Omental fat pad (tissue), 4 donors: ENCODE measurements around the gene GSE1. TPM values are rescaled to one million over a fixed set of nuclear protein-coding genes. Genes with fewer than 3 reads are reported as not detected.

Experiments
- ATAC-seq: fragments of 150-250 bp; one replicate; pipeline ENCODE4 v1.9.1; 2016; ENCODE audit warnings: mild to moderate bottlenecking, moderate library complexity; ENCODE audit not compliant: low FRiP score
- DNase-seq: peaks from one replicate; pipeline ENCODE4 v3.0.0-alpha.2; 2019; ENCODE audit warnings: low spot score
- total RNA-seq, 4 donors: library from RNA; depleted of rRNA; stranded (reverse); fragments of >200 nt; gene quantifications; one replicate each; pipeline ENCODE4 v1.1.0, GENCODE V29; 2016
- TF ChIP-seq, protein P1 (sequence below), 3 donors: fragments of 450-650 bp; IDR thresholded peaks; one replicate each; pipeline ENCODE4 v1.5.1; 2016 to 2017; ENCODE audit warnings: antibody characterized with exemption in 3 of 3, mild to moderate bottlenecking in 3 of 3, moderate library complexity in 2 of 3

GSE1 gene
- total RNA-seq, 4 donors from 2014 or later: 50.9 to 181 (median 90.9) TPM

DNA sequence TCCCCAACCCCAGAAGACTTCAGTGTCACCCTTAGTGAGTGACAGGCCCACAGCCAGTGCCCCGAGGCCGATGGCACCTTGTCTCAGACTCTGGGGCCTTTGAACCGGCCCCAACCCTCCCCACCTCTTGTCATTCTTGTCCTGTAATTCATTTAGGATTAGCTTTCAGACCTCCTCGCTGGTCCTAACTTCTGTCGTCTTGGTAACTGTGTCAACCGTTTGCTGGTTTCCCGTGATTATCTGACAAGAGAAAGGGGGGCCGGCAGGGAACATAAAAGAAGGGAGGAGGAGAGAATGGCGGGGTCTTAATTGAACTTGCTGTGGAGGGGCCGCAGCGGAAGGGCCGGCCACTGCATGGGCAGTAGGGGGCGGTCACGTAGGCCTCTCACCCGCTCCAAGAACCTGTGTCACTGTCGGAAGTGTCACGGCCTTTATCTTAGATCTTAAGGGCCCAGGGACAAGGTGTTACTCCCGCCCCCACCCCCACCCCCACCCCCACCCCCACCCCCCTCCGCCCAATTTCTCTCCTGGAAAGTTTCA is 46.5 kb upstream of the GSE1 start:
- TF ChIP-seq, protein P1, sequence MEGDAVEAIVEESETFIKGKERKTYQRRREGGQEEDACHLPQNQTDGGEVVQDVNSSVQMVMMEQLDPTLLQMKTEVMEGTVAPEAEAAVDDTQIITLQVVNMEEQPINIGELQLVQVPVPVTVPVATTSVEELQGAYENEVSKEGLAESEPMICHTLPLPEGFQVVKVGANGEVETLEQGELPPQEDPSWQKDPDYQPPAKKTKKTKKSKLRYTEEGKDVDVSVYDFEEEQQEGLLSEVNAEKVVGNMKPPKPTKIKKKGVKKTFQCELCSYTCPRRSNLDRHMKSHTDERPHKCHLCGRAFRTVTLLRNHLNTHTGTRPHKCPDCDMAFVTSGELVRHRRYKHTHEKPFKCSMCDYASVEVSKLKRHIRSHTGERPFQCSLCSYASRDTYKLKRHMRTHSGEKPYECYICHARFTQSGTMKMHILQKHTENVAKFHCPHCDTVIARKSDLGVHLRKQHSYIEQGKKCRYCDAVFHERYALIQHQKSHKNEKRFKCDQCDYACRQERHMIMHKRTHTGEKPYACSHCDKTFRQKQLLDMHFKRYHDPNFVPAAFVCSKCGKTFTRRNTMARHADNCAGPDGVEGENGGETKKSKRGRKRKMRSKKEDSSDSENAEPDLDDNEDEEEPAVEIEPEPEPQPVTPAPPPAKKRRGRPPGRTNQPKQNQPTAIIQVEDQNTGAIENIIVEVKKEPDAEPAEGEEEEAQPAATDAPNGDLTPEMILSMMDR (IDR thresholded peaks at IDR 0.05): no peak
- ATAC-seq (no peak), DNase-seq (no peak)

DNA sequence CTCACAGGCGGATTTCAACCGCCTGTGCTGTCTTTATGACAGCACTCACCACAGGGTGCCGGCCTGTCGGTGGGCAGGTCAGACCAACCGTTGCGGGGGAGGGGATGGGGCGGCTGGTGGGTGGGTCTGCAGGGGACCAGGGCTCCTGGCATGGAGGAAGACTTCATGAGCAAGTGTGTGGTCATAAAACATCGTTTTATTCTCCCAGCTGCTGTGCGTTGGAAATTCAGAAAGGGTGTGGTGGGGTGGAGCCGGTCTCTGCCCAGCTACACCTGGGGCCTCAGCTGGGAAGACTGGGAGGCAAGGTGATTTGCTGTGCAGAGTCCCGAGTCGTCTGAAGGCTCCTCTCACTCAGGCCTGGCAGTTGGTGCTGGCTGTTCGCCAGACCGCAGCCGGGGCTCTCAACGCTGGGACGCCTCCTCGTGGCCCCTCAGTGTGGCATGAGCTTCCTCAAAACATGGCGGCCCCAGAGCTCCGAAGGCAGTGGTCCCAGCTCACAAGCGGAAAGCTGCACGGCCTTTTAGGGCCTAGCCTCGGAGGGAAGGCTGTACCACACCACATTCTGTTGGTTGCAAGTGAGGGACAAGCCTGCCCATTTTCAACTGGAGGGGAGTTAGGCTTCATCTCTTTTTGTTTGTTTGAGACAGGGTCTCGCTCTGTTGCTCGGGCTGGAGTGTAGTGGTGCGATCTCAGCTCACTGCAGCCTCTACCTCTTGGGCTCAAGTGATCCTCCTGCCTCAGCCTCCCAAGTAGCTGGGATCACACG is 45.8 kb upstream of the GSE1 start:
- no peak for ATAC-seq
- TF ChIP-seq, protein P1 (IDR thresholded peaks at IDR 0.05): no peak
- DNase-seq: no peak

DNA sequence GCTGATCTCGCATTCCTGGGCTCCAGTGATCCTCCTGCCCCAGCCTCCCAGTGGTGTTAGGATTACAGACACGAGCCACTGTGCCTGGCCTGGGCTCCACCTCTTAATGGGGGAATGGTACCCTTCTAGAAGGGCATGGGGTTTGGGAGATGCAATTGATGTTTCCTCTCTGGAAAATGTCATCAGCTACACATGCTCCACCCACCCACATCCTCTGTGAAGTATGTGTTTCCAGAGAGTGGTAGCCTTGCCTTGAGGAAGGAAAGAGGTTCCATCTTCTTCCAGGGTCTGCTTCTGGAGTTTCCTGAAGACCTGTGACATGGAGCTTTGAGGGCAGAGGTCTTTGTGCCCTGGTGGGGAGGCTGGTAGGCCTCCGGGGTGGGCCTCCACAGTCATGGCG is 45.2 kb upstream of the GSE1 start:
- TF ChIP-seq, protein P1 (IDR thresholded peaks at IDR 0.05): no peak
- DNase-seq (no peak), ATAC-seq (no peak)

DNA sequence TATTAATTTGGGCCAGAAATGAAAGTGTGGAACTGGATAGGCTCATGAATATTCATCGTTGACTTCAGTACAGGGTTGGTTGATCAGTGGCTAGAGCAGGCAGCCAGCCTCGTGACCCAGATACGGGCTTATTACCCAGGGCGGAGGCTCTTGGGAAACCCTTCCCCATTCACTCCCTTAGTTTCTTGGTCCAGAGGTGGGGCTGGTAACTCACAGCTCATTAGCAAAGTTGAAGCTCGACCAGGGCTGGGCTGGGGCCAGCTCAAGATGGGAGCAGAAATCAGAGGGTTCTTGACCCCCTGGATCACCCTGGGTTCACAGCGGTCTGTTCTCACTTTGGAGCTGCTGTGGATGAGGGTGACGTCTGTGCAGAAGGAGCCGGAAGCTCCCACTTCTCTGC is 44.6 kb upstream of the GSE1 start:
- ATAC-seq (no peak), DNase-seq (no peak)
- TF ChIP-seq, protein P1 (IDR thresholded peaks at IDR 0.05): no peak

DNA sequence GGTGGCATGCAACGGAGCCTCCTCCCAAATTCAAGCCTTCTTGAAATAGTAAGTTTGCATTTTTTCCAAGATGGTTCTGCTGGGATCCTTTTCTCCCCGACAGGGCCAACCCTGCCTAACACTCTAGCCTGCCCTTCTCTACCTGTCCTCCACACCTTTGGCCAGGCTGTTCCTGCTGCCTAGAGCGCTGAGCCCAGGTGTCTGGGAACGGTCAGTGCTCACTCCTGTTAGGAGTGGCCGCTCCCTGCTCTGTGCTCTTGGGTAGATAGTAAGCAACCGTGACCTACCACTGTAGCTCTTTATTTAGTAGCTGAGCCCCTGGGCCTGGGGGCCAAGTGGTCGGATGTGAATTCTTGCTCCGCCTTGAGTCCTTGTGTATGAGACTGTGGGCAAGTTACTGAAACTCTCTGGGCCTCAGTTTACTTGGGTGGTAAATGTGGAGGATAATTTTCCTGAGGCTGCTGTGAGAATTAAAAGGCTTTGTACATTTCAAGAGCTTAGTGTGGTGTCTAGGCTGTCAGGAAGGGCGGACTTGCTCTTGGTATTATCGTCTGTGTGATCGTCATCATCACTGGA is 44.0 kb upstream of the GSE1 start:
- DNase-seq (no peak), ATAC-seq (no peak)
- TF ChIP-seq, protein P1 (IDR thresholded peaks at IDR 0.05): no peak

DNA sequence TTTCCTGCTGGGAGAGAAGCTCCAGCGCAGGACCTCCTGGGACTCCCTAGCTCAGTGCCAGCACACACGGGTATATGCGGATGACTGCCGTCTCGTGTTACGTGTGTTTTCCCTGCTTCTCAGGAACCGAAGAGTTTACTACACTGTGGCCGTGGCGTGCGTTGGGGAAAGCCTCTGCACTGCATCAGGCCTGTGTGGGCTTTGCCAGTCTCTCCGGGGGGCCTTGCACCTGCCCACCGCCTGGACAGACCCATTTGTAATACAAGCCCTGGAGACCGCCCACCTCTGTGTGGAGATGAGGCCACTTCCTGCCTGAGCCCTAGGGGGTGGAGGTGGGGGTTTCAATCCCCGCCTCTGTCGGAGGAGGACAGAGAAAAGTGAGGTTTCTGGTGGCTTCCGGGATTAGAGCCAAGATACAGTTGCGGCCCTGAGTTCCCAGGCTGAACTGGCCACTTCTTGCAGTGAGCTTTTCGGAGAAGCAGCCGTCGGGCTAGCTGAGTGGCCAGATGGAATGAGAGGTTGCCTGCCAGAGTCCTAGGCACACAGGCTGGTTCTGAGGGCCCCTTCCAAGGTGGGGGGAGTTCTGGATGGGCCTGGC is 43.4 kb upstream of the GSE1 start:
- ATAC-seq: no peak
- TF ChIP-seq, protein P1 (IDR thresholded peaks at IDR 0.05): no peak
- no peak for DNase-seq
